NCI-H1417 (cell line): ENCODE measurements around the gene PTPRA.

ENCODE experiments used
- DNase-seq, 3 experiments: peaks; one replicate each; lab custom pipeline; 2025; lab: John Stamatoyannopoulos, UW

The PTPRA gene

DNA sequence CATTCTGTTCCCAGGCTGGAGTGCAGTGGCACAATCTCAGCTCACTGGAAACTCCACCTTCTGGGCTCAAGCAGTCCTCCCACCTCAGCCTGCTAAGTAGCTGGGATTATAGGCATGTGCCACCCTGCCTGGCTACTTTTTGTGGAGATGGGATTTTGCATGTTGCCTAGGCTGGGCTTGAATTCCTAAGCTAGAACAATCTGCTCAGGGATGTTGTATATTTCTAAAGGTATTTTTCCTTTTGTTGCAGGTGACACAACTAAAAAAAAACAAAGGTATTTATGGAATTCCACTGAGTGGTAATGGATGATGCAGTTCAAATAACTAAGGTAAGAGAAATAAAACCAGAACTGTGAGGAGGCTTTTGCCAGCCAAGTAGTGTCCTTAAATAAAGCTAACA, 49.7 kb downstream of the PTPRA start:
- no peak for DNase-seq

DNA sequence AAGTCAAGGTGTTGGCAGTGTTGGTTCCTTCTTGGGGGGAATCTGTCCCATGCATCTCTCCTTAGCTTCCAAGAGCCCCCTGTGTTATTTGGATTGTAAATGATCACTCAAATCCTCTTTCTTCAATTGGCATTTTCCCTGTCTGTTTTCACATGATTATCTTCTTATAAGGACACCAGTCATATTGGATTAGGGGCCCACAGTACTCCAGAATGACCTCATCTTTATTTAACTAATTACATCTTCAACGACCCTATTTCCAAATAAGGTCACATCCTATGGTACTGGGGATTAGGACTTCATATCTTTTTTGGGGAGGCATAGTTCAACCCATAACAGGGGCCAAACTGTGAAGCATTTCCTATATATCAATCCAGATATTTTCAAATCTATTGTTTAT, 57.3 kb downstream of the PTPRA start:
- no peak for DNase-seq

DNA sequence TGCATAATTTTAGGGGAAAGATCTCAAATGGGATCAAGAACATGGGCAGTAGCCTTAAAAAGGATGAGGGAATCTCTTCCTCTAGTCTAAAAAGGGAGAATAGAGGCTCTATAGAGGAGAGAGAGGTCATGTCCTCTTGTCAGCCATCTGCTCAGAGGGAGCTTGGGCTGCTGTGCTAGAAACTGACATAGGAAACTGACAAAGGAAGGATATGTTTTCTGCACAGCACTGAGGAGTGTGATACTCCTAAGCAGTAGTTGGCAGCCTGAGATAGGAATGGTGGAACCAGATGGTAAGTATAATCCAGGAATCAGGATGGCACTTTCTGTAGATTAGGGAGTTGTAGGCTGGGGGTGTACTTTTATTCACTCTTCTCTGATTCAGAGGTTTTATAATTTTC, 59.2 kb downstream of the PTPRA start:
- no peak for DNase-seq

- no peak for DNase-seq
Measured at GRCh38 chr20:2937902-2938301, 64.6 kb downstream of the PTPRA start.

DNA sequence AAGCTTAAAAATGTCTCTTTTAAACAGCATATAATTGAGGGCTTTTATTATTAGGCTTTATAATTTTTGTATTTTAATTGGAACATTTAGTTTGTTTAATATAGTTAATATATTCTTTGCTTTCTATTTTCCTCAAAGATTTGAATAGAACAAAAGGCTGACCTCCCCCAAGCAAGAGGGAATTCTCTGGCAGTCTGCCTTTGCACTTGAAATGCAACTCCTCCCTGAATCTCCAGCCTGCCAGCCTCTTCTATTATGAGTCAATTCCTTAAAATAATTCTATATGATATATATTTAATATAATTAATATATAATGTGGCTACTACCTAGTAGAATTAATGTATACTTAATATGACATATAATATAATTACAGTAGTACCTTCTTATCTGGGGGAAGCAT, 69.2 kb downstream of the PTPRA start:
- DNase-seq: no peak

- DNase-seq: peak in 2 of 3 experiments; percentile 66 to 86
Measured at GRCh38 chr20:2946988-2947961, 74.0 kb downstream of the PTPRA start.

- DNase-seq: no peak
Measured at GRCh38 chr20:2948968-2949367, 75.7 kb downstream of the PTPRA start.

DNA sequence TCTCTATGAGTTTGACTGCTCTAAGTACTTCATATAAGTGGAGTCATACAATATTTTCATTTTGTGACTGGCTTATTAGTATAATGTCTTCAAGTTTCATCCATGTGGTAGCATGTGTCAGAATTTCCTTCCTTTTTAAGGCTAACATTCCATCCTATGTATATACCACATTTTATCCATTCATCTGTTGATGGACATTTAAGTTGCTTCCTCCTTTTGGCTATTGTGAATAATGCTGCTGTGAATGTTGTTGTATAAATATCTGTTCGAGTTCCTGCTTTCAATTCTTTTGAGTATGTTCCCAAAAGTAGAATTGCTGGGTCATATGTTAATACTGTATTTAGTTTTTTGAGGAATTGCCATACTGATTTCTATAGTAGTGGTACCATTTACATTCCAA, 79.5 kb downstream of the PTPRA start:
- DNase-seq: no peak

- no peak for DNase-seq
Measured at GRCh38 chr20:2955257-2955970, 82.1 kb downstream of the PTPRA start.

DNA sequence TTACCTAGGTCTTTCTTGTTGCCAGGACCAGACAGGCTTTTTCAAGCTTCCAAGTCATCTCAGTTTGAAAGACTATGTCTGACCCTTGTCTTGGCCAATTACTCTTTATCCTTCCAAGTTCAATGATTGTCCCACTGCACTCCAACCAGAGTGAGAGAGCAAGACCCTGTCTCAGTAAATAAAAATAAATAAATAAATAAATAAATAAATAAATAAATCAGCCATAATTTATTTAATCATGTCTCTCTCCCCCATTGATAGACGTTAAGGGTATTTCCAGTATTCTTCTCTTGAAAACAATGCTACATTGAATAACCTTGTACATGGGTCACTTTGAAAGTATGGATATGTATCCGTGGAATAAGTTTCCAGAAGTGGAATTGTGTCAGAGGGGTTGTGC, 83.2 kb downstream of the PTPRA start:
- no peak for DNase-seq

- no peak for DNase-seq
Measured at GRCh38 chr20:2967841-2968240, 94.6 kb downstream of the PTPRA start.

GRCh38 chr20:2972126-2972525, 98.8 kb downstream of the PTPRA start:
- no peak for DNase-seq

DNA sequence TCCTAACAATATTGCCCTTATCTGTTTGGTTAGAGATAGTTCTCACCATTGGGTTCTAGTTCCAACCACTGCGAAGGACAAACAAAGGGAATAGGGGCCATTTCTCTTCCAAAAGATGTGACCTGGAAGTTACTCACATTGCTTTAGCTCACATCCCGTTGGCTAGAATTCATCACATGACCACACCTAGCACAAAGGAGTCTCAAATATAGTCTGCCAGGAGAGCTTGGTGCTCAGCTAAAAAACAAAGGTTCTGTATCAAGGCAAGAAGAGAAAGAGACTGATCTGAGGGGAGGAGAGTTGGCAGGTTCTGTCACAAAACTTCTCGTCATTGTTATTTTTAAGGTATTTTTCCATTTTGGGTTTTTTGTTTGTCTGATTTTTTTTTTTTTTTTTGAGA, 100.3 kb downstream of the PTPRA start:
- DNase-seq: no peak

DNA sequence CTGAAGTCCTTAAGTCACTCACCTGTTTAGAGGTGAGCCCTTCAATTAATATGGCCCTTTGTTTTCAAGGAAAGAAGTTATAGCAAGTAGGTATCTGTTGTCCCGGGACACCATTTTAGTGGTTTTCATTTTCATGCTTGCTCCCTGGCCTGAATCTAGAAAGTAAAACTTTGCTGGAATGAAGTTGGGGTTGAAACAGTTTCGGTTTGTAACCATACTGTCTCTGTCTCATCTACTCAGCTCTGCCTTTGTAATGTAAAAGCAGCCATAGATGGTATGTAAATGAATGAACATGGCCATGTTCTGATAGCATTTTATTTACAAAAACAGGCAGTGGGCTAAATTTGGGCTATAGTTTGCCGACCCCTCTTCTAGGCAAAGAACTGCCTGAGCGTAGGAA, 105.2 kb downstream of the PTPRA start:
- no peak for DNase-seq

DNA sequence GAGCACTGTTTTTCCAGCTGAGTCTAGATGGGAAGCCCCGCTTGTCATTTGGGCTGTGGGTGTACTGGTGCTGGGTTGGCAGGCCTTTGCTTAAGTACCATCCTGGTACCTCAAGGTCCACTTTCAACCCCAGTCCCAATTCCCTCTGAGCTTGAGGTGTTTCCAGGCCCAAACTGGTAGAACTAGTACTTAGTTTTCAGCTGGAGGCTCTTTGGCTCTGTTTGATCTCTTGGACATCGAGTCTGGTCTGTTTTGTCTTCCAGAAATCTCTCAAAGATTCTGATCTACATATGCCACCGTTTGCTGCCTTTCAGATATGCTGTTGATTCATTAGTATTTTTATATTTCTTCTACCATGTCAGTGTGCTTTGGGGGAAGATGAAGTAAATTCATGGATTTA, 108.4 kb downstream of the PTPRA start:
- DNase-seq: no peak

DNA sequence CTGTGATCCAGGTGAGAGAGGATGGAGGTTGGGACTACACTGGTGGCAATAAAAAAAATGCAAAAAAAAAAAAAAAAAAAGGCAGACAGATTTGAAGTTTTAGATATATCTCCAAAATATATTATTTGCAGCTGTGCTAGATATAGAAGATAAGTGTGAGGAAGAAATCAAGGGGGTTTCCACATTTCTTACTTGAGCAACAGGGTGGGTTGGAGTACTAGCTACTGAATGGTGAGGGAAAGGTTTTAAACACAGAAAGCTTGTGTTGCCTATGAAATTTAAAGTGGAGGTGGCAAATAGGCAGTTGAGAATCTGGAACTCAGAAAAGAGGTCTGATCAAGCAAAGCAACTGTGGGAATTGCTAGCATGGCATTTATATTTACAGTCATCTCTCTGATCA, 110.2 kb downstream of the PTPRA start:
- no peak for DNase-seq

DNA sequence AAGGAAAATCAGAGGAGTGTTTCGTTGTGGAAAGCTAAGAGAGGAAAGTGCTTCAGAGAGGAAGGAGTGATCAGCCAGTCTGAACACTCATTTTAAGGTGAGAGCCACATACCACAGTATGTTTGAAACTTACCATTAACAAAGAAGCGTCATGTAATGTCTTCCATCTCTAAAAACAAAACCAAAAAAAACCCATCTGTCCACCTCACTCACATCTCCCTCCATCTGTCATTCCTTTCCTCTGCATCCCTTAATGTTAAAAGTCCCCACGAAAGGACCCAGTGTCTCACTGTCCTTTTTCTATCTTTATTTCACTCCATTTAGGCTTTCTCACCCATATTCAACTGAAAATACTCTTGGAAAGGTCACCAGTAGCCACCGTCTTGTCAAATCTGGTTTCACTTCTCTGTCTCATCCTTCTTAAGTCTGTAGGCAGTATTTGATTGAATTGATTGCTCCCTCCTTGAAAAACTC, 110.8 kb downstream of the PTPRA start:
- DNase-seq: no peak

- DNase-seq: peak in 1 of 3 experiments; percentile 16
Measured at GRCh38 chr20:2984956-2985661, 111.8 kb downstream of the PTPRA start.

GRCh38 chr20:2986466-2986865, 113.2 kb downstream of the PTPRA start:
- no peak for DNase-seq

DNA sequence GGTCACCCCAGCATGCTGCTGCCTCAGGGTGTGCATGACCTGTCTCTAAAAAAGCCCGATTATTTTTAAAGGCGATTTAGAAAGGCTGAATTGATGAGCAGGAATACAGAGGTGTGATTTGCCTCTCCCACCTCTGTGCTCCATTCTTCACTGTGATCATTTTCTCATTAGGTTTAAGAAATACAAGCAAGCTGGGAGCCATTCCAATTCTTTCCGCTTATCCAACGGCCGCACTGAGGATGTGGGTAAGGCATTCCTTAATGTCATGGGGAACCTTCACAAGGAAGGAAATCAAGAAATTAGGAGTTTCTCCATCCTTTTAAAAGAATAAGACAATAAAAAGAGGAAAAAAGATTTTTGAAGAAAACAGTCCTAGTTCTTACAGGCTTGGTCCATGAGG, 114.6 kb downstream of the PTPRA start:
- DNase-seq: no peak

DNA sequence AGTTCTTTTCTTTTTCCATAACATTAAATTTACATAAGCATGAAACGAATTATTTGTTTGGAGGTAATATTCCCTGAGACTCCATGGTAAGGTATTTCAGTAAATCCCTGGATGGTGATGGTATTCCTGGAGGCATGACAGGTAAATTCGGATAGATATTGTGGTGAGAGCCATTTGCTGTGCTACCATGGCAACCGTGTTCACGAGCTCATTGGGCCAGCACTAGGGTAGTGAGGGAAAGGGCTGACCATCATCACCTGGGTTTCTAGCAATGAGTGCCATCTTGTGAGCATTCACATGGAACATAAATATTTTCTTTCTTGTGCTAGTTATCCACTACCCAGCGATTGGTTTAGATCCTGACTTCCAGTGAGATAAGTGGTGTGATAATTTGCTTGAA, 118.3 kb downstream of the PTPRA start:
- peak in 2 of 3 experiments; percentile 23 to 89 for DNase-seq

GRCh38 chr20:2993250-2993649, 120.0 kb downstream of the PTPRA start:
- DNase-seq: no peak
